Fibroblast of peridontal ligament (primary cell): ENCODE data around the gene CA10.

Experiments
- DNase-seq: peaks from one replicate; pipeline ENCODE4 v3.0.0-alpha.2; 2010; ENCODE audit errors: extremely low read depth

The CA10 gene

GRCh38 chr17:52158450-52159042 lies at the start of gene CA10:
CA10 (minus strand) TSS chr17:52158714.
- DNase-seq, result no peak

GRCh38 chr17:52207796-52208195 lies 49.3 kb upstream of the CA10 start:
- no peak for DNase-seq

- DNase-seq, result no peak
Observed at GRCh38 chr17:52202520-52203080, 44.1 kb upstream of the CA10 start.

- DNase-seq, result no peak
Observed at GRCh38 chr17:52201767-52202519, 43.4 kb upstream of the CA10 start.

GRCh38 chr17:52191491-52191890 lies 33.0 kb upstream of the CA10 start:
- no peak for DNase-seq

- no peak for DNase-seq
Observed at GRCh38 chr17:52181782-52182181, 23.3 kb upstream of the CA10 start.

DNA sequence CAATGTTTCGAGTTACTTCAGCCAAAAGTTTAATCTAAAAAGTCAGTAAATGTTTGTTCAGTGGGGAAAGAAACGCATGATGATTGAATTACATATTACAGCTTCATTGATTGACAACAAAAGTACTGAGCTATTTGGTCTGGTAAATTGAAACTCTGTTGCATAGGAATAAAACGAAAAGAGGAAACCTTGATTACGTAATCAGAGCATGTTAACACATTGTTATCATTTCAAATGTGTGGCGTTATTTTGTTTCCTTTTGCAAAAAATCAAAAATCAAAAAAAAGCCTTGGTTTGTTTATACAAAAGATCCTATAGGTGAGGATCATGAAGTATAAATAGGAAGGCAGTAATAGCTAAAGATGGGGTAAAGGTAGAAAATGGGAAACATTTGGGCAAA lies 19.5 kb upstream of the CA10 start:
- DNase-seq, result no peak

- DNase-seq, result no peak
Observed at GRCh38 chr17:52170963-52171572, 12.6 kb upstream of the CA10 start.

GRCh38 chr17:52160136-52160567 lies 1.6 kb upstream of the CA10 start:
- DNase-seq, result no peak

- DNase-seq, result no peak
Observed at GRCh38 chr17:52159246-52160135, 977 bp upstream of the CA10 start.

GRCh38 chr17:52157603-52158449 lies 688 bp downstream of the CA10 start:
- DNase-seq, result no peak

DNA sequence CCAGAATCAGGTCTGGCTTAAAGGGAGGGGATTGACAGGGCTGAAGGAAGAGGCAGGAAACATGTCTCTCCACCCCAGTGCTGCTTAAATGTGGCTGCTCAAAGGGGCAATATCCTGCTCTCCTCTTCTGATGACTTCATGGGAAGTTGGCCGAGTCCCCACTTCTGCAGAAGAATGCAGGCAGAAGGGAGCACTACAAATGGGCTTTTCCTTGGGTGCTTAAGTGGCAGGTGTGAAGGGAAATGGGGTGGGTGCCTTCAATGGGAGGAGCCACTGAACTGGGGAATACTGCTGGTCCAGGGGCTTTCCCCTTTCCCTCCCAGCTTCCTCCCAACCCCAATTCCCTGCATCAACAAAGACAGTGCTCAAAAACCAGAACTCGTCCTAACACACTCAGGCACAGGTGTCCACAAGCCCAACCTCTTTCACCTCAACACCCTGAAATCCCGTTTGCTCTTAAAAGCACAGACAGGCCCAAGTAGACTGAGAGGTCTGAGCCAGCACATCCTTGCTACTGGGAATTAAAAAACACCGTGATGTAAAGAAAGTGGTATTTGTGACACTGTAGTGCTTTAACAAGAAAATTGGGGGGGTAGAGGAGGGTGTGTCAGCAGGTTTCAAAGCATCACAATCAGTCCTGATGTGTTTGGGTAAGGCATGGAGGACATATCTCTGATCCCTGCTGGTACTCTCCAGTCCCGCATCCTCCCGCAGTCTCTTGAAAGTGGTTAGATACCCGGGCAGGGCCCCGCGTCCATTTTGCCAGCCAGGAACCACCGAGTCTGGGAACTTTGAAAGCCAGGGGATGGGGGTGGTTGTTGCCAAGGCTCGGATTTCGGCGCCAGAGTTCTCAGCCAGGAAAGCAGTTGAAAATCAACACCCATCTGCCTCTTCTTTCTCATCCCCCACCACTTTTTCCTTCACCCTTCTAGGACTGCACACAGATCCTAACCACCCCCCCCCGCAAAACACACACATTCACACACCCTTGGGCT lies 1.6 kb downstream of the CA10 start:
- DNase-seq, result no peak

- DNase-seq, result no peak
Observed at GRCh38 chr17:52155301-52155700, 3.2 kb downstream of the CA10 start.

DNA sequence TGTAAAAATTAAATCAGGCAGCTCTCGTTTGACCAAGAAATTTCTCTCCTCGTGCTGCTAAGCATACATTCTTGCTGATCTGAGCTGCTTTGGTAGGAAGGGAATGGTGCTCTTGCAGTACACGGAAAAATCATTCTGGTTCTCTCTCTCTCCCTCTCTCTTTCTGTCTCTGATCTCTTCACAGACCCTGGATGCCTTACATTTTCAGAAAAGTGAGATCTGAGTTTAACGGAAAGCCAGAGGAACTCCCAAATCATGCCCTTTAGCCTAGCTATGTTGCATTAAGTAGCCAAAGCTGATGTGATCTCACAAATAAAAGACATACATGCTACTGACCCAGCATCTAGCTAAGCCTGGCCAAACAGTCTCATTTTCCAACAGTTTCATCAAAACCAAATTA lies 4.0 kb downstream of the CA10 start:
- no peak for DNase-seq

DNA sequence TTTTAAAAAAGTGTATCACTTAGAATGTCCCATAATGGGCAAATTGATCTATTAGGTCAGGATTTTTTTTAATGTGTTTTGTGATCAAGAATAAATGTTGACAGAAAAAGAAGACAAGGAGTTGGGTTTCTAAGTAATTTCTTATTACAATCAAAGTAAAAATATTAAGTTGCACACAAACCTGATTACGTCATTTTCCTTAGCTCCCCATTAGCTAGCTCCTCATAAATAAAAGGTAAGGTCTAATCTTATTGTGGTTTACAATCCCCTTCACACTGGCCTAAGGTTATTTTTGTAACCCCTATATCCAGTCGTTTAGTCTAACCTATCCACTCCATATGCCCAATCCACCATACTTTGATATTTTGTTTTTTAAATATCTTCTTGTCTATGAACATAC lies 7.6 kb downstream of the CA10 start:
- no peak for DNase-seq

DNA sequence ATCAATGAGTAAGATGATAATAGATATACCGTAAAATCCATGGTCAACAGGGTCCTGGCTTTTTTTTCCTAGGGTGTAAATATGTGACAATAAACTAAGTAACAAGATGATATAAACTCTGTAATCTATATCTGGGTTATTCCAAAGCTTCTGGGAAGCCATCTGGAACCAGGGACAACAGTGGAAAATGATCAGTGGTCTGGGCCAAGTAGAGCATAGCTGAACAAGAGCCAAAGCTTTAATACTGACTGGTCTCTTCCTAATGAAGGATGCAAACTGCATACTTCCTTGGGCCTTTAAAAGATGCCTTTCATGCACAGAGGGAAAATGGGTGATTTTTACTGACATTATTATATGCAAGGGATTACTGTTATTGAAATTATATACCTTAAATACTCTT lies 8.9 kb downstream of the CA10 start:
- no peak for DNase-seq

- DNase-seq, result no peak
Observed at GRCh38 chr17:52148969-52149351, 9.6 kb downstream of the CA10 start.

DNA sequence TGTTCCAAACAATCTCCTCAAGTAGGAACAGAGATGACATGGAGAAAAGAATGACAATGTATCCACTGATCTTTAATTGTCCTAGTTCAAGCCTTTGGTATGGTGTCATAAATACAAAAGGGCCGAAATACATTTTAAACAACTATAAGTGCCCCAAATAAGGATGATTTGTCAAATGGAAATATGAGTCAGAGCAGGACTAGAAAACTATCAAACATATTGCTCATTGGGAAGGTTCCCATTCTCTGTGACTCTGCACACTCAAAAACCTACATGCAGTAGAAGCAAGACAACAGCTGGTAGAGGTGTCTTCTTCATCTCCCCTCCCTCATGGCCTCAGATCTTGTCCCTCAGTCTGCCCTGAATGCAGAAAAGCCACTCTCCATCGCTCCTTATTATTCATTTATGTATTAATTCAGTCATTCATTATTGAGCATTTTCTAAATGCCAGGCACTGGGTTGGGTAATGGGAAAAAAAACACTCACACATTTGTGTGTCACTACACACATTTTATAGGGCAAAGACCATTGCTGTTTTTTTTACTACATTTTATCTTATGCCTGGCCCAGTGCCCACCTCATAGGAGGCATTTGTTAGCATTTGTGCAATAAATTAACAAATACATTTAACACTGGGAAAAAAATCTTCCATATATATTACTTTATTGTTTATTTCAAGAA lies 10.1 kb downstream of the CA10 start:
- DNase-seq, result no peak

DNA sequence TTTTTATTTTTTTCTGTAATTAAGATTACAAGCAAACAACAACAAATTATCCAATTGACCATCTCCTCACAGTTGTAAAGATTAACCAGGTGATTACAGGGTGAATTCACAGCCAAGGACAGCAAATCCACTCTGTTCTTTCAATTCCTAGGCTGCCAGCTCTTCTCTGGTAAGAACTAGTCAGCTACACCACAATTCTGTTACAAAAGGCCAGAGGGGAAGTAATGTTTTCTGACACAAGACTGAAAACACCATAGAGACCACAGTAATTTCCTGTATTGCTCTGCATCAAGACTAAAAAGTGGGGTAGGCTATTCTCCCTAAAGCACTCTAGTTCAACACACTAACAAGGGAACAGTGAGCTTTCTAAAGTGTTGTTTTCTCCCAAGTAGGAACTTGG lies 10.6 kb downstream of the CA10 start:
- no peak for DNase-seq
